NCI-H1436 treated with DMSO at 0.1 percent for 48 hours (cell line): ENCODE data around the gene KCTD5.
A peak's percentile ranks its signal among the peaks of the same experiment; 100 is the strongest.
"Not testable (repeated sequence)": the region's sequence is repeated elsewhere in the genome, so short reads cannot be mapped to it uniquely, and the experiment has no call there.

Source experiments
- DNase-seq: peaks from one replicate; lab custom pipeline; 2025; lab: John Stamatoyannopoulos, UW

Gene KCTD5

DNA sequence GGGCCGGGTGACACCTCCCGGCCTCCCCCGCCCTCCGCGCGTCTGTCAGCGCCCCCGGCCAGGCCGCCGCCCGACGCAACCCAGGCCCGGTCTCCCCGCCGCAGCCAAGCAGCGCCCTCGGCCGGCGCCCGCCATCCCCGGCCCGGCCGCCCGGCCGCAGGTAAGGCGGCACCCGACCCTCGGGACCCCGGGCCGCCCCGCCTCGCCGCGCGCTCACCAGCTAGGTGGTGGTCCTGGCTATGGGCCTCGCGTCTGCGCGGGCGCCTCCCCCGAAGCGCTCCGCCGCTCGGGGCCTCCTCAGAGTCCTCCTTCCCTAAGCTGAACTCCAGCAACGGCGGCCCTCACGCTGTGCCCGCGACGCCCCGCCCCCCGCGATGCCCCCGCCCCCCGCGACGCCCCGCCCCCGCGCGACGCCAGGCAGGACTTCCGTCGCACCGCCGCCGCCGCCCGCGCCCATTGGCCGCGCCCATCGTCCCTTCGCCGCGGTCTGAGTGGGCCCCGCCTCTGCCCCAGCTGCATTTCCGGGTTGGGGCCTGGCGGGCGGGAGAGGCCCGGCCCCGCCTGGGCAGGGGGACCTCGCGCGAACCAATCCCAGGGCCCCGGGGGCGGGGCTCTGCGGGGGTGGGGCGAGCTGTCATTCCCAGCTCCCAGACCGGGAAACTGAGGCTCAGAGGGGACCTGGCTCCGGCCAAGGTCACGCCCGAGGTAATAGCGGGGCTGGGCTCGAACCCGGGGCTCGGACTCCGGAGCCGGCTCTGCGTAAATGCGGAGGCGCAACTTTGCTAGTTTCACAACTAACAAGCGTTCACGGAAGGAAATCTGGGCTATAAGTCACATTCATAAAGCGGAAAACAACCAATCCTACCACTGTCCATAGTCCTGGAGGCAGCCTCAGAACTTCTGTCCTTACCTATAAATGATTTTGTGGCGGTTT is 9.0 kb upstream of the KCTD5 start:
- DNase-seq = peak; percentile 55

- DNase-seq = no peak
These were observed 7.3 kb upstream of the KCTD5 start for GRCh38 chr16:2675021-2675420.

DNA sequence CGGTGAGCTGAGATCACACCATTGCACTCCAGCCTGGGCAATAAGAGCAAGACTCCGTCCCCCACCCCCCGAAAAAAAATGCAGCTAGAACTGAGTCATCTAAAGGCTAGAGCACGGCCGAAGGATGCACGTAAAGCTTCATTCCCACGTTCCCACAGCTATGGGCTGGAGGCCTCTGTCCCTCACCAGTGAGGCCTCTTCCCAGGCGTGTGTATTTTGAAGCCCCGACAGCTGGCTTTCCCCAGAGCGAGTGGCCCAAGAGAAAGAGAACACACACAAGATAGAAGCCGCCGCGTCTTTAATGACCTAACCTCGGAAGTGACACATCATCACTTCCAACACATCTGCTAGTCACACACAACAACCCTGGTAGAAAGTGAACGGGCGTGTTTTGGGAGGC is 6.6 kb upstream of the KCTD5 start:
- no peak for DNase-seq

DNA sequence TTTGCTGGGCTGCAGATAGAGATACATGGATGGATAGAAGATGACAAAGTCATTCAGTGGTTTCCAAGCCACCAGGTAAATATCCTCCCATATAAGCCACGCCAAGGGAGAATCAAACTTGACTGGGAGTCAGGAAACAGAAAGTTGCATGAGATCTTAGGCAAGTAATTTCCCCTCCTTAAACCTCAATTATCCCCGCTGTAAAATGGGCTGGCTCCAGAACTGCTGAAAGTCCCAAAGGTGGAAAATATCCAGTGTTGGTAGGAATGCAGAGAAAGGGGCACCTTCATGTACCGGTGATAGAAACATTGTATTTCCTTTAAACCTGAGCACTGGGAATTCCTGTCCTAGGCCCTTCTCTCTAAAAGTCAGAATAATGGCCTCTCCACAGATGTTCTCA is 5.4 kb upstream of the KCTD5 start:
- DNase-seq = not testable (repeated sequence)

GRCh38 chr16:2678206-2678965 is 3.9 kb upstream of the KCTD5 start:
- DNase-seq = not testable (repeated sequence)

GRCh38 chr16:2679902-2680301 is 2.4 kb upstream of the KCTD5 start:
- not testable (repeated sequence) for DNase-seq

DNA sequence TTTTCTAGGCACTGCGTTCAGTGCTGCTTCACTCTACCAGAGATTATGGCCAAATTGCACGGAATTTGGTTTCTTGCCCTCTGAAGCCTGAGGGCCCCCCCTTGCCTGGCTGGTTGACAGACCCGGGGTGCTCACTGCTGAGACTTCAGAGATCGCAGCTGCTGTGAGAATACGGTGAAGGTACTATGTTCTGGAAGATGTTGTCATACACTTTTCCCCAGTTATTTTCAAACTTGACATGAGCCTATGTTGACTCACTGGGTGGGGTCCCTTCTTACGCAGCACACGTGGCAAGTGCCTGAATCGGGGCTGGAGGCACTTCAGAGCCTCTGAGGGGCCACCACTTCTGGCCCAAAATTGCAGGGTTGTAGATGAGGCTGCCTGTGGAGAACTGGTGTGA is 2.0 kb upstream of the KCTD5 start:
- DNase-seq = not testable (repeated sequence)

- not testable (repeated sequence) for DNase-seq
These were observed 718 bp downstream of the KCTD5 start for GRCh38 chr16:2683041-2683440.

GRCh38 chr16:2686075-2686474 is 3.8 kb downstream of the KCTD5 start:
- not testable (repeated sequence) for DNase-seq

DNA sequence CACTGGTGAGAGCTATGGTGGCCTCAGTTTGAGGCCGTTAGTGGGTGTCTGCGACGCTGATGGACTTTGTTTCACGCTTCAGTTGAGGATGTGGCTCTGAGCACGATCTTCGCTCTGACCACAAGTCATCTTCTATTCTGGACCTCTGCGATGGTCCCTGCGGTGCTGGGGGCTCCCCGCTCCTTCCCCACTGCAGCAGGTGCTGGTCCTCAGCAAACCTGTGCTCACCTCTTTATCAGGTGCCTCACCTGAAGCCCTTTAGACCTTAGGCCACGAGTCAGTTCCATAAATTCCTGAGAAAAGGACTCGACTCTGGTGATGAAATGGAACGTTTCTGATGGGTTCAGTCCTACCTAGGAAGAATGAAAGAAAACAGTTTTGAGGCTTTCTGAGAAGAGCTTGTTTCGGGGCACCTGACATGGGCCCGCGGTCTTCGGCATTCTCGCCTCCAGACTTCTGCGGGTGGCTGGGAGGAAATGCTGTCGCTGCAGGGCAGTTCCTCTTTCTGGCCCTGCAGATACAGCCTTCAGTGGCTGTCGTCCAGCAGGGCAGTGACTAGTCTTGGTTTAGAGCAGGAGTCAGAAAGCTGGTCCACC is 4.7 kb downstream of the KCTD5 start:
- no peak for DNase-seq

DNA sequence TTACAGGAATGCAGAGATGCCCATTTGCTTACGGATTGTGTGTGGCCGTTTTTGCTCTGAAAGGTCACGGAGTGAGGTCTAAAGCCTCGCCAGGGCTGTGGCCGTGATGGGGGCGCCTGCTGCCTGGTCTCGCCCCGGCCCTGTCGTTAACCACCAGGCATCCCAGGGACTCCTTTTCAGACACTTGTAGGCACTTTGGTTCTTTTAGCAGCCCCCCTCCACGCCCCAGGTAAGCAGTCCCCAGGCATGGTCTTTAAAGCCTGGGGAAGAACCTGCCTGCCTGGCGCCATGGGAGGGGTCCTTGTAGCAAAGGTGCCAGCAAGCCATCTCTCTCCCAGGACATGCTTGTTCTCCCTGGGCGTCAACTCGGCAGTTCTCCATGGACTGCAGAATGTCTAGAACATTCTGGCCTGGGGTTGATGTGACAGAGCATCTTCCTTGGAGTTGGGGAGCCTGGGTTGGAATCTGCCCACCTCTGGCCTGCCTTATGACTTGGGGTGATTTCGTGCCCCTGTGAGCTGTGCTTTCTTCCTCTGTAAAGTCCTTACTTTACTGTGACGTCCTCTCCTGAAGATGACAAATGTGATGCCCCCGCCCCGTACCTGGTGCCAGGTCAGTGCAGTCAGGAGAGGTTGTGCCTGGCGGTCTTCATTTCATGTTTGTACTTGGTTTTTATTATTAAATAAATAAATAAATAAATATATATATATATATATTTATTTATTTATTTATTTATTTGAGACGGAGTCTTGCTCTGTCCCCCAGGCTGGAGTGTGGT is 5.4 kb downstream of the KCTD5 start:
- no peak for DNase-seq

DNA sequence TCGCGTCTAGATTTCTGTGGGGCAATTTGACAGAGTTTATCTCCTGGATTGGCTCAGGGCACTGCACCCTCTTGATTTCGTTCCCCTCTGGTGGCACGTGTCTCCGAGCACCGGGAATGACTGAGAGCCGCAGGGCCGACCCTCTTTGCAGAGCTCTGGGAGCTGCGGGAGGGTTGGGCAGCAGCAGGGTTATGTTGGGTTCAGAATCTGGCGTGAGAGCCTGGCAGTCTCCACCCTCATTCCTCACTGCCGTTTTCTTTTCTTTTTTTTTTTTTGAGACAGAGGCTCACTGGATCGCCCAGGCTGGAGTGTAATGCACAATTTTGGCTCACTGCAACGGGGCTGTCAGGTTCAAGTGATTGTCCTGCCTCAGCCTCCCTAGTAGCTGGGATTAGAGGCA is 7.1 kb downstream of the KCTD5 start:
- DNase-seq = not testable (repeated sequence)

DNA sequence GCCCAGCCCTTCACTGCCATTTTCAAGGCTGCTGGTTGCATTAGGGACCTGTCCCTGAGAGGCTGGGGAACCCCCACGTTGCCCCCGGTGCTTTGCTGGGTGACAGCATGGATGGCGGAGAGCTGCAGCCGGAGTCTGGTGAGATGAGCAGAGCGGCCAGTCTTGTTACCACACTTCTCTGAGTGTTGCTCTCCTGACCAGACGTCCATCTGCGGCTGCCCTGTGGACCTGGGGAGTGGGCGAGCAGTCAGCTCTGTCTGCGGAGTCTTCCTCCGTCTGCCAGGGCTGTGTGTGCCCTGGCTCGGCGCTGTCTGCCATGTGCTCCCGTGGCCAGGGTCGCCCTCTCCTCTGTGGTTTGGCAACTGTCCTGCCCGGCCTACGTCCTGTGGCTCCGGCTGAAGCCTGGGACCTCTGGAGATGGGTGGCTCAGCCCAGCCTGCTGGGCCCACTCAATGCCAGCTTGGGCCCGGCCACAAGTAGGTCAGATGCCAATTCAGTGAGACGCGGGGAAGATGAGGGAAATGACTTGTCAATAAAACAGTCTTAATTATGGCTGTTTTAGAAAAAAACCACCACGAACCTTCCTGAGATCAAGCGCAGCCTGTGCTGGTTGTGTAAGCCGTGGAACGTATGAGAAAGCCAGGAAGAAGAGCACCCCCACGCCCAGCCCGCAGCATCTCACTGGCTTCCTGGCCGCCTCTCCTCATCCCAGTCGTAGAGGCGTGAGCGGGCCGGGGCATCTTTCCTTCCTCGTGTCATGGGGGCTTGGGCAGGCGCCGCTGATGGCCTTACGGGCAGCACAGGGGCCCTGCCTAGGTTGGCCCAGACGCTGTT is 7.9 kb downstream of the KCTD5 start:
- DNase-seq = no peak

- DNase-seq = no peak
These were observed 8.5 kb downstream of the KCTD5 start for GRCh38 chr16:2690852-2691251.

- DNase-seq = no peak
These were observed 9.3 kb downstream of the KCTD5 start for GRCh38 chr16:2691491-2692248.

DNA sequence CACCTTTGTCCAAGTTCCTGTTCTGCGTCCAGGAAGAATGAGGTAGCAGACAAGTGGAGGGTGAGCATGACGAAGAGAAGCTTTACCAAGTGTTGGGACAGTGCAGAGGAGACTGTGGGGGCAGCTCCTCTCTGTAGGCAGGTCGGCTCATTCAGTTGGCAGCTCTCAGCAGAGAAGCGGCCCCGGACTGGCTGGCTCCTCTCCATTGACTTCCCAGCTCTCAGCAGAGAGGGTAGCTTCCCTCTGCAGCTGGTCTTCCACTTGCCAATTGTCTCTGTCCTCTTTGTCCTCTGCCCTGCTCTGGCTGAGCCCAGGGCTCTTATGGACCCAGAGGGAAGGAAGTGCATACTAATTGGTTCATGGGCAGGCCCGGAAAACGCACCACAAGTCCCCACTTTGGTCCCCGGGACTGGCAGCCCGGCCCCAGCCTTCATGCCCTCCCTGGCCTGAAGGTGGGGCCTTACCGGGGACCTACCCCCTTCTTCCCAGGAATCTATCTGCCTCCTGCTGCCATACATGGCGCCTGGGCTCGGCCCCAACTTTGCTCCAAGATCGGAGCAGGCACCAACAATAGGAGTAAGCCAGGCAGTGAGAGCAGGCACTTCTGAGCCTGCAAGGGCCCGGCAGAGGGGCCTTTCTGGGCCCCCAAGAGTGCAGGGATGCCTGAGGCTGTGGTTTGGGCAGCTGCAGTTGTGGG is 10.1 kb downstream of the KCTD5 start:
- DNase-seq = no peak

DNA sequence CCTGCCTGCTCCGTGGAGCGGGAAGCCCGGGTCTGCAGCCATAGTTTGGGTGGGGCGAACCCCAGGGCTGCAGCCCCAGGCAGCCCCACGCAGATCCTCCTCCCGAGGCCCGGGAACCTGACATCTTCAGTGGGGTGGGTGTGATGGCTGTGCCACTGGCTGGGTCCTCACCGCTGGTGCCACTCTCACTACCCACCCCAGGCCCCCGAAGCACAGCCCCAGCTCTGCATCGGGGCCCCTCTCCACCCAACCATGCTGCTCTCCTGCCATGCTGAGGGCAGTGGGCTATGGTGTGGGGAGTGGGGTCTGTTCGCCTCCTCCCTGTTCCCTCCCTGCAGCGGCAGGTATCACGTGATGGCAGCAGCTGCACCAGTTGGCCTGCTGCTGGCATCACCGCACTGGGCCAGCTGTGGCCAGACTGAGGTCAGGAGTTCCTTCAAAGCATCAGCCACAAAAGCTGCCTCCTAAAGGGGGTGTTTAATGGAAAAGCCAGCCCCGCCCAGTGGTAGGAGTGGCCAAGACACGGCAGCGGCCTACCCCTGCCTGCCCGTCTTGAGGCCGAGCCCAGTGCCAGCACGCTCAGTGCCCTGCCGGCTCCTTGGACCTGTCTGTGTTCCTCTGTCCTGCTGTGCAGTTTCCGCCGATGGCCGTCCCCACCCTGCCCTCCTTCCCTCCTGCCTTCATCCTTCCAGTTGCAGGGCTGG is 10.8 kb downstream of the KCTD5 start:
- no peak for DNase-seq

GRCh38 chr16:2696601-2697250 is 14.4 kb downstream of the KCTD5 start:
- not testable (repeated sequence) for DNase-seq
